NCI-H526 (cell line): Measurements from ENCODE around the gene SLC30A5.
"Not testable (repeated sequence)": the region's sequence is repeated elsewhere in the genome, so short reads cannot be mapped to it uniquely, and the experiment has no call there.

Experiments
- DNase-seq, 2 experiments: peaks; one replicate each; lab custom pipeline; 2025; lab: John Stamatoyannopoulos, UW

SLC30A5 gene

DNA sequence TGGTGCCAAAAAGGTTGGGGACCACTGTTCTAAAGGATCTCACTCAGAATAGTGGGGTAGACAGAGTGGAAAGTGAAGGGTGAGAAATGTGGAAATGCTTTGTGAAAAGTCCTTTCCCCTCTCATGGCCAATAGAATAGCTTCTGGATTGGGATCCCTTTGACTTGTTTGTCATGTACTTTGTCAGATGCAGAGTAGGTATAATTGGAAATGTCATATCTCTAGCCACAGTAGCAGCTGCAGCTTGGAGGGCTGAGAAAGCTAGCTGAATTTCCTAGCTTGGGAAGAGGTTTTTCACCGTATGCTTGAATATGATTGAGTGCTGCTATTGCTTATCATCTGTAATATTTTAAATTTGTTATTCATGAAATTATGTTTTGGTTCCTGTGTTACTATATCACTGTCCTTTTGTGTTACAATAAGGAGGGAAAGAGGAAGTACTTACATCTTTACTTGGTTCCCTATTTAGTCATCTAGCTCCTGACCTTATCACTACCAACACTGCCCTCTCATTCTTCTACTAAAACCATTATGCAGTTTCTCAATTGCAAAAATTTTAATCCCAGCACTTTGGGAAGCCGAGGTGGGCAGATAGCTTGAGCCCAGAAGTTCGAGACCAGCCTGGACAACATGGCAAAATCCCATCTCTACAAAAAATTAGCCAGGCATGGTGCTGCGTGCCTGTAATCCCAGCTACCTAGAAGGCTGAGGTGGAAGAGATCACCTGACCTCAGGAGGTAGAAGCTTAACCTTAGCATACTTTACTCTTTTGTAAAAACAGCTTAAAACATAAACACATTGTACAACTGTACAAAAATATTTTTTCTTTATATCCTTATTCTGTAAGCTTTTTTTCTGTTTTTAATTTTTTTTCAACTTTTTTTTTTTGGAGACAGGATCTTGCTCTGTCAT lies 12.4 kb downstream of the SLC30A5 start:
- no peak for DNase-seq

DNA sequence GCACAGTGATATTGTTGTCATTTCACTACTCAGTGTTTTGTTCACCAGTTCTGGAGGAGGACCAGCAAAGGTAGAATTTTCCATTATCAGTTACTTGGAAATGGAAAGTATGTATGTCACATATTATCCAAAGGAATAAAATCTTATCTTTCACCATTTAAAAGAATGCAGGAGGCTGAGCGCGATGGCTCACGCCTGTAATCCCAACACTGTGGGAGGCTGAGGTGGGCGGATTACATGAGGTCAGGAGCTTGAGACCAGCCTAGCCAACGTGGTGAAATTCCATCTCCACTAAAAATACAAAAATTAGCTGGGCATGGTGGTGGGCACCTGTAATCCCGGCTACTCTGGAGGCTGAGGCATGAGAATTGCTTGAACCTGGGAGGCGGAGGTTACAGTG lies 14.6 kb downstream of the SLC30A5 start:
- DNase-seq = not testable (repeated sequence)

DNA sequence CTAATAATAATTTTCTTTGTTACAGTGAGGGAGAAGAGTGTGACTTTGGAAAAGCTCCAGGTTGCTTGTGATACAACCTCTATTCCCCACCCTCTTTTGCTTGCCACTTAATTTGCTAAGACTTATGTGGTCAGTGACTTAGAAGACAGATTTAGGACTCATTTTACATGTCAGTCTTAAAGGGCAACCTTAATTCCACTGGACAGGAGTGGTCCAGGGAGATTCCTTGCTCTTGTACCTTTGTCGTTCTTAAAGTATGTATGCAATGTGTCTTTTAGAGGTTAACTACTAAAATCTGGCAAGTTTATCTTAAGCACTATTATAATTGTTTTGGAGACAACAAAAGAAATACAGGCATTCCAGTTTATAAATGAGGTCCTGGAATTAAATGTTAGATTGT lies 20.0 kb downstream of the SLC30A5 start:
- no peak for DNase-seq

DNA sequence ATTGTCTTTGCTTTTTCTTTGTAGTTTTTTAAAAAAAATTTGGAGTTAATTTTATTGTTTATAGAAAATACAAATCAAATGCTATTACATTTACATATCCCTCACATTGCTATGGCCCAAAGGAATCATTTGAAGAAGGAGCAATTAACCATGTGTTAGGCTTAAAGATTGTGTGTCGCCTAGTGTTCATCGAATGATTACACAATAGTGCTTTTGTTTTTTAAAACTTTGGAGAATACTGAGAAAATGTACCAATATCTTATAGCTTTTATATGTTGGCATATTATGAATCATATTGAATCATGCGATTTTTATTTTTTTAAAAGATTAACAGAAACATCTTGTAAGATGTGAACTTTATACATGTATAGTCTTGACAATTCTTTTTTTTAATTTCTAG lies 21.7 kb downstream of the SLC30A5 start:
- no peak for DNase-seq

DNA sequence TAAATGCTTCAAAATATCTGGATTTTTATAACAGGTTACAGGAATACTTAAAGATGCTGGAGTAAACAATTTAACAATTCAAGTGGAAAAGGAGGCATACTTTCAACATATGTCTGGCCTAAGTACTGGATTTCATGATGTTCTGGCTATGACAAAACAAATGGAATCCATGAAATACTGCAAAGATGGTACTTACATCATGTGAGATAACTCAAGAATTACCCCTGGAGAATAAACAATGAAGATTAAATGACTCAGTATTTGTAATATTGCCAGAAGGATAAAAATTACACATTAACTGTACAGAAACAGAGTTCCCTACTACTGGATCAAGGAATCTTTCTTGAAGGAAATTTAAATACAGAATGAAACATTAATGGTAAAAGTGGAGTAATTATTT lies 35.6 kb downstream of the SLC30A5 start:
- DNase-seq = no peak

DNA sequence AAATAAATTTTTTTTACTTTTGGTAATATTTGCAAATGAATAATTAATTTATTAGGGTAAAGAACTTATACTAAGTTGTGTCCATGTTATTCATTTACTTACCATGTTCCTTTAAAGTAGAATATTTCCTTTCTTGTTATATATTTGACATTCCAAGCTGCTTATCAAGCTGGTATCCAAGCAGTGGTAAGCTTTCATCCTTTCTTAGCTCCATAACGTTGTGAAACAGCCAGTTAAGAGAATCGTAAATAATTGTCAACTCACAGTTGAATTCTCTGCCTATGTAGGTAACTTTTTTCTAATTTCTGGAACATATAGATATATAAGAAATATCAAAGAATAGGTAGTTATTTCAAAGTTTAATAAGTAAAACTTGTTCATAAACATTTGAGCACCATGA lies 36.4 kb downstream of the SLC30A5 start:
- DNase-seq = no peak

DNA sequence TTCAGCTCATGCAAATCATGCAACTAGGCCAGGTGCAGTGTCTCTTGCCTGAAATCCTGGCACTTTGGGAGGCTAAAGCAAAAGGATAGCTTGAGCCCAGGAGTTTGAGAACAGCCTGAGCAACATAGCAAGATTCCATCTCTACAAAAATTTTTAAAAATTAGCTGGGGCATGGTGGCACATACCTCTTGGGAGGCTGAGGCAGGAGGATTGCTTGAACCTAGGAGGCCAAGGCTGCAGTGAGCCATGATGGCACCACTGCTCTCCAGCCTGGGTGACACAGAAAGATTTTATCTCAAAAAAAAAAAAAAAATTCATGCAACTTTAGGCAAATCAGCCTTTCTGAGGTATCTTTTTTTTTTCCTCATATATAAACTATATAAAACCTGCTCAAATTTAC lies 37.5 kb downstream of the SLC30A5 start:
- peak; percentile 51 to 69 for DNase-seq

DNA sequence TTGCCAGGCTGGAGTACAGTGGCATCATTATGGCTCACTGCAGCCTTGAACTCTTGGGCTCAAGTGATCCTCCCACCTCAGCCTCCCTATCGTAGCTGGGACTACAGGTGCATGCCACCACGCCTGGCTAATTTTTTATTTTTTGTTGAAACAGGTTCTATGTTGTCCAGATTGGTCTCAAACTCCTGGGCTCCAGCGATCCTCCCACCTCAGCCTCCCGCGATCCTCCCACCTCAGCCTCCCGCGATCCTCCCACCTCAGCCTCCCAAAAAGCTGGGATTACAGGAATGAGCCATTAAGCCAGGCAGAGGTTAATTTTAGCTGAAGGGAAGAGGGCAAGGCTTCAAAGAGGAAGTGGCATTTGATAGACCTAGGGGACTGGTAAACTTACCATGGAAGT lies 40.3 kb downstream of the SLC30A5 start:
- DNase-seq = no peak

DNA sequence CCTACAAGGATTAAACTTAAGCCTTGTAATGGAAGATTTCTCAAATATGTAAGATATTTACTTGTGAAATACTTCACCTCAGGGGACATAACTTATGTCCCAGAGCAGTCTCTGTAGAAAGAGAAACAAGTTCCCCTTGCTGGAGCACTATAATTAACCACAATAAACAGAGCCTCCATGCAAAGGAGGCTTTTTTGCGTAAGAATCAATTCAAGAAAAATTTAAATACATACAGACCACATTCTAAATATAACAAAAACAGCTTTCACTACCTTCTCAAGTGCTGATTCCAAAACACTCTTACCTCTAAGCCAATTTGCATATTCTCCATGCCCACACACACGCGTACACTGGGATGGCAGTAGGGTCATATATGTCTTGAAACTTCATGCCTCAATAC lies 42.5 kb downstream of the SLC30A5 start:
- peak; percentile 66 to 68 for DNase-seq

DNA sequence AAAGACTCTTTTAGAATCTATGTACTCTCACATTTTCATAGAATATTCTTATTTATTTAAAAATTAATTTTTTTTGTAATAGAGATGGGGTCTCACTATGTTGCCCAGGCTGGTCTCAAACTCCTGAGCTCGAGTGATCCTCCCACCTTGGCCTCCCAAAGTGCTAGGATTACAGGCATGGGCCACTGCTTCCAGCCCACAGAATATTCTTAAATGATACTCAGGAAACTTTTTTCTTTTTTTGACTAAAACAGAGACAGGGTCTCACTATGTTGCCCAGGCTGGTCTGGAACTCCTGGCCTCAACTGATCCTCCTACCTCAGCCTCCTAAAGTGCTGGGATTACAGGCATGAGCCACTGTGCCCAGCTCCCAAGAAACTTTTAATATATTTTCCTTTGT lies 43.4 kb downstream of the SLC30A5 start:
- DNase-seq = not testable (repeated sequence)

DNA sequence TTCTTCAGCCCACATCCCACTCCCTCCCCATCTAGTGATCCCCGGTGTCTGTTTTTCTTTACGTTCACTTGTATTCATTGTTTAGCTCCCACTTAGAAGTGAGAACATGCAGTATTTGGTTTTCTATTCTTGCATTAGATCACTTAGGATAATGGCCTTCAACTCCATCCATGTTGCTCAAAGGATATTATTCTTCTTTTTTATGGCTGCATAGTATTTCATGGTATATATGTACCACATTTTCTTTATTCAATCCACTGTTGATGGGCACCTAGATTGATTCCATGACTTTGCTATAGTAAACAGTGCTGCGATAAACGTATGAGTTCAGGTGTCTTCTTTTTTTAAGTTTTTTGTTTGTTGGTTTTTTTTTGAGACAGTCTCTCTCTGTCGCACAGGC lies 44.0 kb downstream of the SLC30A5 start:
- DNase-seq = no peak

DNA sequence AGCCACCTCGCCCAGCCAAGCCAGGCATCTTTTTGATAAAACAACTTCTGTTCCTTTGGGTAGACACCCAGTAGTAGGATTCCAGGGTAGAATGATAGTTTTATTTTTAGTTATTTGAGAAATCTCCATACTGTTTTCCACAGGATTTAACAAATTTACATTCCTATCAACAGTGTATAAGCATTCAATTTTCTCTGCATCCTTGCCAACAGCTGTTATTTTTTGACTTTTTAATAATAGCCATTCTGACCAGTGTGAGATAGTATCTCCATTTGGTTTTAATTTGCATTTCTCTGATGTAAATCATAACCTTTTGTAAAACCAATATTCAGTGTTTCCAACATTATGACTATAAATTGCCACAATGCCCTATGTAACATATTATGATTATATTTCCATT lies 45.0 kb downstream of the SLC30A5 start:
- DNase-seq = no peak

DNA sequence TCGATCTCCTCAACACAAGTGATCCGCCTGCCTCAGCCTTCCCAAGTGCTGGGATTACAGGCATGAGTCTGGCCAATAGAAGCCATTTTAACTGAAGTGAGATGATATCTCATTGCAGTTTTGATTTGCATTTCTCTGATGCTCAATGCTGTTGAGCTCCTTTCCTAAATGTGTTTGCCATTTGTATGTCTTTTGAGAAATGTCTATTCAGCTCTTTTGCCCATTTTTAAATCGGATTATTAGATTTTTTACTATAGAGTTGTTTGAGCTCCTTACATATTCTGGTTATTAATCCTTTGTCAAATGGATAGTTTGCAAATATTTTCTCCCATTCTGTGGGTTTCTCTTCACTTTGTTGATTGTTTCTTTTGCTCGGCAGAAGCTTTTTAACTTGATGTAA lies 46.4 kb downstream of the SLC30A5 start:
- DNase-seq = not testable (repeated sequence)

DNA sequence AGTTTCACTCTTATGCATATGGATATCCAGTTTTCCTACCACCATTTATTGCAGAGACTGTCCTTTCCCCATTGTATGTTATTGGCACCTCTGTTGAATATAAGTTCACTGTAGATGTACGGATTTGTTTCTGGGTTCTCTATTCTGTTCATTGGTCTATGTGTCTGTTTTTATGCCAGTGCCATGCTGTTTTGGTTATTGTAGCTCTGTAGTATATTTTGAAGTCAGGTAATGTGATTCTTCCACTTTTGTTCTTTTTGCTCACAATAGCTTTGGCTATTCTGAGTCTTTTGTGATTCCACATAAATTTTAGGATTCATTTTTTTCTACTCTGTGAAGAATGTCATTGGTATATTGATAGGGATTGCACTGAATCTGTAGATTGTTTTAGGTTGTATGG lies 47.0 kb downstream of the SLC30A5 start:
- no peak for DNase-seq

DNA sequence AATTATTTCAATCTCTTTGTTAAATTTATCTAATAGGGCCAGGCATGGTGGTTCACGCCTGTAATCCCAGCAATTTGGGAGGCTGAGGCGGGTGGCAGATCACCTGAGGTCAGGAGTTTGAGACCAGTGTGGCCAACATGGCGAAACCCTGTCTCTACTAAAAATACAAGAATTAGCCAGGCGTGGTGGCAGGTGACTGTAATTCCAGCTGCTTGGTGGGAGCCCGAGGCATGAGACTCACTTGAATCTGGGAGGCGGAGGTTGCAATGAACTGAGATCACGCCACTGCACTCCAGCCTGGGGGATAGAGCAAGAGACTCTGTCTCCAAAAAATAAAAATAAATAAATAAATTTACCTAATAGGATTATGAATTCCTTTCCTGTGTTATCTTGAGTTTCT lies 54.8 kb downstream of the SLC30A5 start:
- DNase-seq = not testable (repeated sequence)

DNA sequence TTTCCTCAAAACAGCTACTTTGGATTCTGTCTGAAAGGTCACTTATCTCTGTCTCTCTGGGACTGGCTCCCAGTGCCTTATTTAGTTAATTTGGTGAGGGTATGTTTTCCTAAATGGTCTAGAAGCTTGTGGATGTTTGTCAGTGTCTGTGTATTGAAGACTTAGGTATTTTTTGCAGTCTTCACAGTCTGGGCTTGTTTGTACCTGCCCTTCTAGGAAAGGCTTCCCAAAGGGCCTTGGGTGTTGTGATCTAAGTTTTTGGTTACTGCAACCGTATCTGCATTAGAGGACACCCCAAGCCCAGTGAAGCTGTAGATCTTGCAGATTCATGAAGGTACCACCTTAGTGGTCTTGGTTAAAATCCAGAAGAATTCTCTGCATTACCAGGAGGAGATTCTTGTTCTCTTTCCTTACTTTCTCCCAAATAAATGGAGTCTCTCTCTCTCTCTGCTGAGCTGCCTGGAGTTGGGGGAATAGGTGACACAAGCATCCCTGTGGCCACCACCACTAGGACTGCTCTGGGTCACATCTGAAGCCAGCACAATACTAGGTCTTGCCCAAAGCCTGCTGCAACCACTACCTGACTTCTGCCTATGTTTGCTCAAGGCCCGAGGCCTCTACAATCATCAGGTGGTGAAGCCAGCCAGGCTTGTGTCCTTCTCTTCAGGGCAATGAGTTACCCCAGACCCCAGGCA lies 55.3 kb downstream of the SLC30A5 start:
- no peak for DNase-seq

DNA sequence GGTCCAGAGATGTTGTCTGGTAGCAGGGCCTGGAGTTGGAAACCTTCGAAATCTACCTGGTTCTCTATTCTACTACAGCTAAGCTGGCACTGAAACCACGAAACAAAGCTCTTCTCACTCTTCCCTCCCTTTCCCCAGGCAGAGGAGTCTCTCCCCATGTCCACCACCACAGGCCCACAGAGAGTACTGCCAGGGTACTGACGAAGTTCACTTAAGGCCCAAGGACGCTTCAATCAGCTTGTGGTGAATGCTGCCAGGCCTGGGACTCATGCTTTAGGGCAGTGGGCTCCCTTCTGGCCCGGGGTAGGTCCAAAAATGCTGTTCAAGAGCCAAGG lies 55.8 kb downstream of the SLC30A5 start:
- no peak for DNase-seq

DNA sequence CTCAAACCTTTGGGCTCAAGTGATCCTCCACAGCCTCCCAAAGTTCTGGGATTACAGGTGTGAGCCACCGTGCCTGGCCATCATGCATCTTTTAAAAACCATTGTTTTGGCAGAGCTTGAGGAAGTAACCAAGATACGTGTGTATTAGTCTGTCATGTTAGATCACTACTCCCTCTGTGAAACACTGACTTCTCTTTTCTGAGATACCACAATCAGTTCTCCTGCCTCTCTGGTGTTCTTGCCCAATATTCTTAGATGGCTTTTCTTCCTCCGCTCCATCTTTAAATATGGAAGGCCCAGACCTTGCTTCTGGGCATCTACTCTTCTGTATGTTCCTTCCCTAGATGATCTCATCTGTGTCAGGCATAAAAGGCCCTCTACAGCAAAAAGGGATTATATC lies 58.9 kb downstream of the SLC30A5 start:
- no peak for DNase-seq

DNA sequence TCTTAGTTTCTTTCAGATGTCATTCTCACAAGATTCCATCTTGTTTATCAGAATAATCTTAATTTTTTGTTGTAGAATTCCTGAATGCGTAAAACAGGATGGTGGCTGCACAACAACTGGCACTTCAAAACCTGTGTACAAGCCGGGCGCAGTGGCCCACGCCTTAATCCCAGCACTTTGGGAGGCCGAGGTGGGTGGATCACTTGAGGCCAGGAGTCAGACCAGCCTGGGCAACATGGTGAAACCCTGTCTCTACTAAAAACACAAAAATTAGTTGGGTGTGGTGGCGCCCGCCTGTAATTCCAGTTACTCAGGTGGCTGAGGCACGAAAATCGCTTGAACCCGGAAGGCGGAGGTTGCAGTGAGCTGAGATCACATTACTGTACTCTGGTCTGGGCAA lies 62.6 kb downstream of the SLC30A5 start:
- DNase-seq = no peak

DNA sequence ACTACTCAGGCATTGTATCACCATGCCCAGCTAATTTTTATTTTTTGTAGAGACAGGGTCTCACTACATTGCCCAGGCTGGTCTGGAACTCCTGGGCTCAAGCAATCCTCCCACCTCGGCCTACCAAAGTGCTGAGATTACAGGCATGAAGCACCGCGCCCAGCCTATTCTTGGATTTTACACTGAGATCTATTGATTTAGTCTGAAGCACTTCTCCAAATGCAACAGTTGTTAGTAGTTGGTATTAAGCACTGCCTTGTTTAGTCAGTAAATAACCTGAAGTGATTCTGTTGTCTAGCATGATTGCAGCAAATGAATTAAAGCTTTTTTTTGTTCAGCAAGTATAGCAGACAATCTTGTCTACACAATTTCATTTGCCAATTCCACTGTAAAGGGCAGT lies 64.2 kb downstream of the SLC30A5 start:
- no peak for DNase-seq

DNA sequence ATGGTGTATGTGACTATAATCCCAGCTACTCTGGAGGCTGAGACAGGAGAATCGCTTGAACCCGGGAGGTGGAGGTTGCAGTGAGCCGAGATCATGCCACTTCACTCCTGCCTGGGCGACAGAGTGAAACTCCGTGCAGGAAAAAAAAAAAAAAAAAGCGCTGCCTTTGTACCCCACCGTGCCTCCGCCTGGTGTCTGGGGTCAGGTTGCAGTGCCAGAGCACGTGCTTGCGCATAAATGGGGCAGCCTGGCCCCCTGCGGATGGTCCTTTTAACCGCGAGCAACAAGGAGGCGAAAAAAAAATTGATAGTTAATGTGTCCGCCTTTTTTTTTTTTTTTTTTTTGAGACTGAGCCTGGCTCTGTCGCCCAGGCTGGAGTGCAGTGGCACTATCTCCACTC lies 66.8 kb downstream of the SLC30A5 start:
- no peak for DNase-seq

DNA sequence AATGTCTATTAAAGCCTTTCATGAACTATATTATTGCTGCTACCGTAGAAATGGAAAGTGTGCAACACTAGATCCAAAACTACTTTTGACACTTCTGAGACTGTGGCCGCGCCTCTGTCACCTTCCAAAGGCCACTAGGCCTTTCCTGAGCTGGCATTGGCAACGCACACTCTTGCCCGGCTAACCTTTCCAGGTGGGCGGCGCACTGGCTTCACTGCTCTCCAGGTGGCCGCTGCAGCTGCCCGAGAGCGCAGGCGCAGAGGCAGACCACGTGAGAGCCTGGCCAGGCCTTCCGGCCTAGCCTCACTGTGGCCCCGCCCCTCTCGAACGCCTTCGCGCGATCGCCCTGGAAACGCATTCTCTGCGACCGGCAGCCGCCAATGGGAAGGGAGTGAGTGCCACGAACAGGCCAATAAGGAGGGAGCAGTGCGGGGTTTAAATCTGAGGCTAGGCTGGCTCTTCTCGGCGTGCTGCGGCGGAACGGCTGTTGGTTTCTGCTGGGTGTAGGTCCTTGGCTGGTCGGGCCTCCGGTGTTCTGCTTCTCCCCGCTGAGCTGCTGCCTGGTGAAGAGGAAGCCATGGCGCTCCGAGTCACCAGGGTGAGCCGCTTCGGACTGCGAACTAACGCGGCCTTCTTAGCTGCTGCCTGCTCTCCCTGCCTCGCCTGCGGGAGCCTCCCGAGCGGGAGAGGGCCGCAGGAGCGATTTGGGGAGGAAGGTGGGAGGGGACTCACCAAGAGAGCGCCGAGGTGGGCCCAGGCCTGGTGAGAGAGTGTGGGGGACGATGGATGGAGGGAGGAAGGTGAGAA lies 73.1 kb downstream of the SLC30A5 start, which contains the start of gene CCNB1:
Gene CCNB1, plus strand, starts transcription at position 465 of the 807 bp plus-strand sequence. Its CDS starts 113 bp downstream, at position 578.
- peak; percentile 93 to 98 for DNase-seq

DNA sequence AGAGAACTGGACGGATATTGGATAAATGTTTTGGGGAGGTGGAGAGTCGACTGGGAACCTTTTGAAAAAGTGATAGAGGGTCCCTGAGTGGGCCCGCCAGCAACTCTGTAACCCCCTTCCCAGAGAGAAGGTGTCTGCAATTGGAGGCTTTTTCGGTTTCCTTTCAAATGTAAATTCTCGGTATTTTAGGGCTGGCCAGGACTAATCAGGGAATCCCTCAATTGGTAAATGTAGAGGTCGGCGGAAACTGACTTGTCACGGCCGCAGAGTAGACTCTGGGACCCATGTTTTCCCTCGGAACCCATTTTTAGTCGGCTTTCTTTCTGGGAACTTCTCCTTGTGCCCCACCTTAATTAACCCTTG lies 73.7 kb downstream of the SLC30A5 start:
- no peak for DNase-seq
